Measurements from ENCODE around the gene REEP1.
"Not testable (repeated sequence)": the region's sequence is repeated elsewhere in the genome, so short reads cannot be mapped to it uniquely, and the experiment has no call there.

The REEP1 gene

DNA sequence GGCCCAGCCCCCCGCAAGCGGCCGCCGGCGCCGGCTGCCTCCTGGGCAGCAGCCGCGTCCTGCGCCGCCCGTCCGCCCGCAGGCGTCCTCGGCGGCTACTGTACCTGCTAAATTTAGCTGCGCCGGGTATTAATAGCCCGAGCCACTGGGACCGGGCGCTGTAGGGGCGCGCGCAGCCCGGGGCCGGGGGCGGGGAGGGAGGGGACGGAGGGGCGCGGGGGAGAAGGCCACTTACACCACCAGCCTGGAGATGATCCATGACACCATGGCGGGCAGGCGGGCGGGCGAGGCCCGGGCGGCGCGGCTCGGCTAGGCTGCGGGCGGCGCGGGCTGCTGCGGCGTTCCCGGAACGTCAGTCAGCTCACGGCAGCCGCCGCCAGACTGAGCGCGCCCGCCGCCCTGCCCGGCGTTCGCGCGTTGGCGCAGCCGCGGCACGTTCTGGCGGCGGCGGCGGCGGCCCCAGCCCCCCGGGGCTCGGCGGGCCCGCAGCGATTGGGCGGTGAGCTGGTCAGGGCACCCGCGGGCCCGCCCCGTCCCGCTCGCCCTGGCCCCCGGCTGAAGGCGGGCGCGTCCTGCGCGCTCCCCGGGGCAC lies at the start of gene REEP1:
Gene REEP1 (minus strand): TSS at position 383 of the 592 bp plus-strand sequence. CDS start 116 bp downstream, at position 267.
- peak in 1 of 2 experiments; percentile 23 for DNase-seq

GRCh38 chr2:86383844-86384243 lies 46.4 kb upstream of the REEP1 start:
- DNase-seq: no peak

- DNase-seq: no peak
Observed at GRCh38 chr2:86382698-86383097, 45.3 kb upstream of the REEP1 start.

DNA sequence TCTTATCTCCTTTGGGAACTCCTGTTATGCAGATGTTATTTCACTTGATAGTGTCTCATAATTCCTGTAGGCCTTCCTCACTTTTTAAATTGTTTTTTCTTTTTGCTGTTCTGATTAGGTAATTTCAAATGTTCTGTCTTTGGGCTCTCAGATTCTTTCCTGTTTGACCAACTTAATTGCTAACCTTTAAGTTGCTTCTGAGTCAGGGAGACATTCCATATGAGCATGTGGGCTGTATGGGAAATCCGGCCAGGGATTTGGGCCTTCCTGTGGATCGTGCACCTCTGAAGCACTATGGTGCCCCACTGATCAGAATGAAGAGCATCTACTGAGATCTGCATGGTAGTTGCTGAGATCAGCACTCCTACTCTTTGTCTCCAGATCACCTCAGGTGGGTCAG lies 44.7 kb upstream of the REEP1 start:
- DNase-seq: no peak

DNA sequence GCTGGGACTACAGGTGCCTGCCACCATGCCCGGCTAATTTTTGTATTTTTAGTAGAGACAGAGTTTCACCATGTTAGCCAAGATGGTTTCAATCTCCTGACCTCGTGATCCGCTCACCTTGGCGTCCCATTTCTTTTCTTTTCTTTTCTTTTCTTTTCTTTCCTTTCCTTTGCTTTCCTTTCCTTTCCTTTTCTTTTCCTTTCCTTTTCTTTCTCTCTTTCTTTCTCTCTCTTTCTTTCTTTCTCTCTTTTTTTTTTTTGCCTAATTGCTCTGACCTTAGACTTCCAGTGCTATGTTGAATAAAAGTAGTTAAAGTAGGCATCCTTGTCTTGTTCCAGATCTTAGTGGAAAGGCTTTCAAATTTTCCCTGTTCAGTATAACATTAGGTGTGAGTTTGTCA lies 41.0 kb upstream of the REEP1 start:
- no peak for DNase-seq

DNA sequence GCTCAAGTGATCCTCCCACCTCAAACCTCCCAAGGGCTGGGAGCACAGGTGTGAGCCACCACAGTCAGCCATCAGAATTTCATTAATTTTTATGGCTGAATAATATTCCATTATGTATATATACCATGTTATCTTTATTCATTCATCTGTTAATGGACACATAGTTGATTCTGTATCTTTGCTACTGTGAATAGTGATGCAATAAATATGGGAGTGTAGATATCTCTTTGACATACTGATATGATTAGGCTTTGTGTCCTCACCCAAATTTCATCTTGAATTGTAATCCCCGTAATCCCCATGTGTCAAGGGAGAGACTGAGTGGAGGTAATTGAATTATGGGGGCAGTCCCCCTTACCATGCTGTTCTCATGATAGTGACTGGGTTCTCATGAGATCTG lies 38.2 kb upstream of the REEP1 start:
- DNase-seq: no peak

- DNase-seq: no peak
Observed at GRCh38 chr2:86372641-86373502, 35.4 kb upstream of the REEP1 start.

- DNase-seq: no peak
Observed at GRCh38 chr2:86372133-86372532, 34.7 kb upstream of the REEP1 start.

- DNase-seq: no peak
Observed at GRCh38 chr2:86371527-86371926, 34.1 kb upstream of the REEP1 start.

- no peak for DNase-seq
Observed at GRCh38 chr2:86370579-86370978, 33.2 kb upstream of the REEP1 start.

- peak; percentile 26 to 31 for DNase-seq
Observed at GRCh38 chr2:86368161-86368824, 30.9 kb upstream of the REEP1 start.

DNA sequence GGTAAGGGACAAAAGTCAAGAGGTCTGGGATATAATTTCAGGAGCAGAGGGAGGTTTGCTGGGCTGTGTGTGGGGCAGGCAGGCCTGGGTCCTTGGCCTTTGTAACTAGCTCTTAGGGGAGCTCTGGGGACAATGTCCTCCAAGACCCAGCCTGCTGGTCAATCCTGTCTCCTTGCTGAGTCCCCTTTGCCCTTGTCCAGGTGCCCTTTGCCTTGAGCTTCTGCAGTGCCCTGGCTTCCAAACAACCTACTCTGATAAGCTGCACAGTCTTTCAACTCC lies 30.0 kb upstream of the REEP1 start:
- DNase-seq: no peak

DNA sequence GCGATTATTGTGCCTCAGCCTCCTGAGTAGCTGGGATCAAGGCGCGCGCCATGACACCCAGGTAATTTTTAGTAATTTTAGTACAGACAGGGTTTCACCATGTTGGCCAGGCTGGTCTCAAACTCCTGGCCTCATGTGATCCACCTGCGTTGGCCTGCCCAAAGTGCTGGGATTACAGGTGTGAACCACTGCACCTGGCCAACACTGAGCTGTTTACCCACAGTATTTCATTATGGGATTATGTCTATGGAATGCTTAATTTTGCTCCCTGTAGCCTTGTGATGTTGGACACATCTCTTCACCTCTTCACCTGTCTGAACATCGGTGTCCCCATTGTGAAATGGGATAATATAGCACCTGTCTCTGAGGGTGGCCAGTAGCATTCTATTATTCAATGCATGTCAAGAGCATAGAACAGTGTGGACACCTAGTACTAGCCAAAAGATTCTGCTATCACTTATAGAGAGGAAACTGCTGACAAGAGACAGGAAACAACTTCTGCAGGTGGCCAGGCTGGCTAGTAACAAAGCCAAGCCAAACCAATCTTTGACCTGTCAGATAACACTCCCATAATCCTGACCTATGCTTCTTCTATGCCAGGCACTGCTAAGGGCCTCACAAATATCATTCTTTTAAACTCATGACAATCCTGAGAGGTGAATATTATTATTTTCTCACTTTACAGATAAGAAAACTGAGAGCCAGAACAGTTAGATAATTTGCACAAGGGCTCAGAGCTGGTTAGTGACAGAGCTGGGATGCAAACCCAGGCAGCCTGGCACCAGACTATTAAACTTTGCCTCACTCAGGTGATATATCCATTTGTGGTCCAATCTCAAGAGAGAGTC lies 29.4 kb upstream of the REEP1 start:
- no peak for DNase-seq

- DNase-seq: no peak
Observed at GRCh38 chr2:86364894-86365293, 27.5 kb upstream of the REEP1 start.

DNA sequence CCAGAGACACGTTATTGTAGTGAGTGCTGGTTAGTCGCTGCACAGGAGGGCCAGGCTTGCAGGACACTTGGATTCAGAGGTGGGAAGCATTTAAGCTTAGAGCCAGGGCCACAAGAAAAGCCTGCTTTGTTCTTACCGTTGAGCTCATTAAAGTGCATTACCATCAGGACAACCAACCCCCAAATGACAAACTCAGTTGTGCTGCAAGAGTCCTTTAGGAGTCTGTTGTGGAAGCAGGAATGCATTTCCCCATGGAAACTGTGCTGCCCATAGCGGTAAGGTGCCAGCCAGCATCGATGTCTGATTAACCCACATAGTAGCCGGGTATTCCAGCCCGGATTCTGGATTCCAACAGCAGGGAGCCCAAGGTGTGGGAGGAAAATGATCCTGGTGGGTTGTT lies 23.4 kb upstream of the REEP1 start:
- DNase-seq: no peak

DNA sequence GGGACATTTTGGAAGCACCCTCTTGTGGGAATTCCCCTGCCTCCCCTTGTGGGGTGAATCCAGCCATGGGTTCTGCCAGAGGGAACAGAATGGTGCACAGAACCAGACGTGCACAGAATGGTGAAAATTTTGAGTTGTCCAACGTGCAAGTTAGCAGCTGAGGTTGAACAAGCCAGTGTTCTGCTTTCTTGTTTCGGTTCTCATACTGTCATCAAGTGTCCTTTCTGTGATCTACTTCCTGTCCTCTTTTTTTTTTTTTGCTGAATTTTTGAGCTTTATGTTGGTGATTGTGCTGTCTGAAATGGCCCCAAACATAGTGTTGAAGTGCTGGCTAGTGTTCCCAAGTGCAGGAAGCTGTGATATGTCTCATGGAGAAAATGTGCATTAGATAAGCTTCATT lies 21.5 kb upstream of the REEP1 start:
- DNase-seq: no peak

DNA sequence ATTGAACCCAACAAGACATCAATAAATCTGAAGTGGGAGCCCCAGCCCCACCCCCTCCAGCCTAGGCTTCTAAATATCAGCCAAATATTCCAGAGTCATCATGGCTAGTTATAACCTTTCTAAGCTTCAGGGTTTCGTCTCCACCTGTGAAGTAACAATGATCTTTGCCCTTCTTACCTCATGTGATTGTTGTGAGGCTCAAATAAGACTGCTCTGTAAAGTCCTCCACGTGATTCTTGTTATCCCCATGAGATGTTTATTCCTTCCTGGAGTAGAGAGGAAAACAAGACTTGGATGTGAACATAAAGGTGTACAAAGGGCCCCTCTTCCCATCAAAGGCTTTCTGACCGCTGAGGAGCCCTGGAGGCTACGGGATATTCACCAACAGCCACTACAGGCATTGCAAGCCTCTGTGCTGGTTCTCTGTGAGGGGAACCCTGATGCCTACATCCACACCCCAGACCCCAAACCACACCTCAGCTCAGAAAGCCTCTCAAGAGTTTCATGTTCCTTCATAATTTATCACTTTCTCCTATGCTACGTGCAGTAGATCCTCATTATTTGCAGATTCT lies 20.1 kb upstream of the REEP1 start:
- no peak for DNase-seq

GRCh38 chr2:86352727-86353221 lies 15.3 kb upstream of the REEP1 start:
- no peak for DNase-seq

DNA sequence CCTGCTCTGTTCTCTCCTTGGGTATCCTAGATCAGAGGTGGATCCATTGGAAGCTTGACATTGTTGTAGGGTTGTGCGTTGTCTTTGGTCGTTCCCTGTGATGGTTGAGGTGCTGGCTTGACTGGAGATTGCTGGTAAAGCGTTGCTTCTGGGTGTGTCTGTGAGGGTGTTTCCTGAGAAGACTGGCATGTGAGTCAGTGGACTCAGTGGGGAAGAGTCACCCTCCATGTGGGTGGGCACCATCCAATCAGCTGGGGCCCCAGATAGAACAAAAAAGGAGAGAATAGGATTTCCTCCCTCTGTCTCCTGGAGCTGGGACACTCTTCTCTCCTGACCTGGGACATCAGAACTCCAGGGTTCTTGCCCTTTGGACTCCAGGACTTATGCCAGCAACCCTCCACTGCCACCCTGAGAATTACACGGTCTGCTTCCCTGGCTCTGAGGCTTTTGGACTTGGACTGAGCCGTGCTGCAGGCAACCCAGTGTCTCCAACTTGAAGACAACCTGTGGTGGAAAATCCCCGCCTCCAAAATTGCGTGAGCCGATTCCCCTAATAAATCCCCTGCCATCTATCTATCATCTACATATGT lies 14.8 kb upstream of the REEP1 start:
- no peak for DNase-seq

DNA sequence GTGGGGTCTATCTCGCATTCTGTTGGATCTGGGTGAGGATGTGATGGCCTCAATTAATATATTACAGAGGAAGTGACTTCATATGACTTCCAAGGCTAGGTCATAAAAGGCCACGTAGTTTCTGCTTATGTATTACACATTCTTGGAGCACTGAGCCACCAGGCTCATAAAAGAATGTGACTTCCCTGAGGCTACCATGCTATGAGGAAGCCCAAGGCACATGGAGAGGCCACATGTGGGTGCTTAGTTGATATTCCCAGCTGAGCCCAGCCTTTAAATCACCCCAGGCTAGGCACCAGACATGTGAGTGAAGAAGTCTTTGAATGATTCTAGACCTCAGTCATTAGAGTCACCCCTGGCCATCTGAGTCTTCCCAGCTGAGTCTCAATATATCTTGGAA lies 13.3 kb upstream of the REEP1 start:
- DNase-seq: no peak

GRCh38 chr2:86347401-86347800 lies 10.0 kb upstream of the REEP1 start:
- no peak for DNase-seq

DNA sequence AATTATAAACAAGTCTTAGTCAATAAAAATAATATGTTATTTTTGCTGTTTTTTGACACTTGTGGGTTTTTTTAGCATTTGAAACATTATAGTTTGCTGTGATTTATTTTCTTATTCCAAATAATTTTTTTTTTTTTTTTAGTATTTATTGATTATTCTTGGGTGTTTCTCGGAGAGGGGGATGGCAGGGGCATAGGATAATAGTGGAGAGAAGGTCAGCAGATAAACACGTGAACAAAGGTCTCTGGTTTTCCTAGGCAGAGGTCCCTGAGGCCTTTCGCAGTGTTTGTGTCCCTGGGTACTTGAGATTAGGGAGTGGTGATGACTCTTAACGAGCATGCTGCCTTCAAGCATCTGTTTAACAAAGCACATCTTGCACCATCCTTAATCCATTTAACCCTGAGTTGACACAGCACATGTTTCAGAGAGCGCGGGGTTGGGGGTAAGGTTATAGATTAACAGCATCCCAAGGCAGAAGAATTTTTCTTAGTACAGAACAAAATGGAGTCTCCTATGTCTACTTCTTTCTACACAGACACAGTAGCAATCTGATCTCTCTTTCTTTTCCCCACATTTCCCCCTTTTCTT lies 8.5 kb upstream of the REEP1 start:
- not testable (repeated sequence) for DNase-seq
